Measurements from ENCODE around the gene BTRC. TPM values are rescaled to one million over a fixed set of nuclear protein-coding genes. Genes with fewer than 3 reads are reported as not detected.

BTRC gene
- polyA plus RNA-seq, 2 of the 4 experiments (the other 2 are of a cell fraction): 8.0 to 23.1 TPM

DNA sequence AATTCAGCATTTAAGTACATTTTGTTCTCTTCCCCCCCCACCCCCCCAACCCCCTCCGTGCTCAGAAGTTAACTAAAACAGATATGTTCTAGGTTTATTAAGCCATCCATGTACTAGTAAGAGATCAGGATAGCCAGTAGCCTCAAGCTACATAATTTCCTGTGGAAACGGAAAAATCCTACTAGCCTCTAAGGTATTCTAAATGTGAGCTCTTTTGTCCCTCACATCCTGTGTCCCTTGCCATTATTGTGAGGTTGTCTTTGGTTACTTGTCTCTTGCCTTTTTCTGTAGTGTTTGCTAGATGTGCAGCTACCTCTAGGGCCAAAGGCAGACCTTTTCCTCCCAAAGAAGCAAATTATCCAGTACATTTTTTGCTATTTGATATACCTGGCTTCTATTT lies 92.1 kb downstream of the BTRC start (continued):
- no peak for TF ChIP-seq HMGXB4 (CRISPR knock-in tag; IDR thresholded peaks at IDR 0.05; ENCODE audit: borderline replicate concordance)
- no peak for TF ChIP-seq SMC3 (IDR thresholded peaks at IDR 0.05)
- TF ChIP-seq CHD4 (IDR thresholded peaks at IDR 0.05; ENCODE audit: borderline replicate concordance): no peak
- TF ChIP-seq TFCP2L1 (CRISPR knock-in tag; IDR thresholded peaks at IDR 0.05): no peak
- TF ChIP-seq EHMT2 (IDR thresholded peaks at IDR 0.05; ENCODE audit: low read depth): no peak
- TF ChIP-seq FOSB (CRISPR knock-in tag; IDR thresholded peaks at IDR 0.05): no peak

- no peak overlapping the region for H3K27ac ChIP-seq
- H3K4me3 ChIP-seq: no peak overlapping the region
- H3K4me2 ChIP-seq: no peak overlapping the region
- H3K9me3 ChIP-seq: no peaks in the 10 kb centered on the region
- POLR2A ChIA-PET: no interaction called here
- no peak for ATAC-seq
- WGBS (ENCODE audit: missing lambda C conversion rate): 75% methylated on average over 7 of the region's 7 CpGs
- no peak for FAIRE-seq
- no peak for DNase-seq (ENCODE audit: low read depth in 1 of 2, low spot score in 1 of 2)
- CTCF ChIA-PET: interaction anchor here (1.0 to 9.7 kb wide), 4 partner anchors 17 to 231 kb away, joined by 3 to 135 read pairs (median 4); no protein-coding TSS in a partner anchor
- no peaks in the 10 kb centered on the region for H3K4me1 ChIP-seq
- no peak for TF ChIP-seq POLR2A (IDR thresholded peaks at IDR 0.05; ENCODE audit: low read length)
- no peak for TF ChIP-seq ZSCAN20 (CRISPR knock-in tag; IDR thresholded peaks at IDR 0.05)
- TF ChIP-seq, protein P1, sequence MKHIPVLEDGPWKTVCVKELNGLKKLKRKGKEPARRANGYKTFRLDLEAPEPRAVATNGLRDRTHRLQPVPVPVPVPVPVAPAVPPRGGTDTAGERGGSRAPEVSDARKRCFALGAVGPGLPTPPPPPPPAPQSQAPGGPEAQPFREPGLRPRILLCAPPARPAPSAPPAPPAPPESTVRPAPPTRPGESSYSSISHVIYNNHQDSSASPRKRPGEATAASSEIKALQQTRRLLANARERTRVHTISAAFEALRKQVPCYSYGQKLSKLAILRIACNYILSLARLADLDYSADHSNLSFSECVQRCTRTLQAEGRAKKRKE (CRISPR knock-in tag; IDR thresholded peaks at IDR 0.05; ENCODE audit: low read depth): no peak
- TF ChIP-seq NPAS2 (CRISPR knock-in tag; IDR thresholded peaks at IDR 0.05; ENCODE audit: borderline replicate concordance): no peak
- TF ChIP-seq, protein P2, sequence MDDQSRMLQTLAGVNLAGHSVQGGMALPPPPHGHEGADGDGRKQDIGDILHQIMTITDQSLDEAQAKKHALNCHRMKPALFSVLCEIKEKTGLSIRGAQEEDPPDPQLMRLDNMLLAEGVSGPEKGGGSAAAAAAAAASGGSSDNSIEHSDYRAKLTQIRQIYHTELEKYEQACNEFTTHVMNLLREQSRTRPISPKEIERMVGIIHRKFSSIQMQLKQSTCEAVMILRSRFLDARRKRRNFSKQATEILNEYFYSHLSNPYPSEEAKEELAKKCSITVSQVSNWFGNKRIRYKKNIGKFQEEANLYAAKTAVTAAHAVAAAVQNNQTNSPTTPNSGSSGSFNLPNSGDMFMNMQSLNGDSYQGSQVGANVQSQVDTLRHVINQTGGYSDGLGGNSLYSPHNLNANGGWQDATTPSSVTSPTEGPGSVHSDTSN (IDR thresholded peaks at IDR 0.05): no peak
- TF ChIP-seq CBX8 (IDR thresholded peaks at IDR 0.05): no peak
- no peak for TF ChIP-seq CHD4 (IDR thresholded peaks at IDR 0.05; ENCODE audit: borderline replicate concordance)
- no peak for TF ChIP-seq CHD2 (IDR thresholded peaks at IDR 0.05; ENCODE audit: low read length, partially characterized antibody)
- no peak for TF ChIP-seq TP53 (CRISPR knock-in tag; IDR thresholded peaks at IDR 0.05)
- TF ChIP-seq HES2 (IDR thresholded peaks at IDR 0.05): no peak
- TF ChIP-seq ZFP36 (IDR thresholded peaks at IDR 0.05; ENCODE audit: borderline replicate concordance, partially characterized antibody): no peak
- TF ChIP-seq HOXA7 (CRISPR knock-in tag; IDR thresholded peaks at IDR 0.05): no peak
- no peak for TF ChIP-seq FOSL2 (IDR thresholded peaks at IDR 0.05)
- no peak for TF ChIP-seq FOSL2 (CRISPR knock-in tag; IDR thresholded peaks at IDR 0.05)
- no peak for TF ChIP-seq TFCP2L1 (CRISPR knock-in tag; IDR thresholded peaks at IDR 0.05)
These were observed 93.0 kb downstream of the BTRC start for GRCh38 chr10:101446947-101447346.

DNA sequence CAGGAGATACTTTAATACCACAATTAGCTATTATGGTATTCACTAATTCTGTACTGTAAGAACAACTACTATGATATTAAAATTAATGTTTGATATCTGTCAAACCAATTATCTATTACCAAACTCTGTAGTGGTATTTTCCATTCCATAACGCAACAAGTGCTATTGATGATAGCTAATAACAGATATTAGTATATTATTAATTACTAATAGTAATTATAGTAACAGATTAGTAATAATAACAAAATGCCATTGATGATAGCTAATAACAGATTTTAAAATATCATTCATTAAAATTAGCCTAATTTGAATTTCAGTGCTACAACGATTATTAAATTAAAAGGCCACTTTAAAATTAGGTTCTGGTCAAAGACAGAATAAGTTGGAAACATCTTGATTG lies 93.5 kb downstream of the BTRC start:
- FAIRE-seq (no peak), ATAC-seq (no peak), DNase-seq (ENCODE audit: low read depth in 1 of 2, low spot score in 1 of 2) (no peak)
- H3K9me3 ChIP-seq: no peaks in the 10 kb centered on the region
- no peak overlapping the region for H3K27ac ChIP-seq
- POLR2A ChIA-PET: no interaction called here
- WGBS (ENCODE audit: missing lambda C conversion rate): 88% methylated on average over 2 of the region's 2 CpGs
- no peaks in the 10 kb centered on the region for H3K4me1 ChIP-seq
- H3K4me2 ChIP-seq: no peak overlapping the region
- CTCF ChIA-PET: interaction anchor here (1.0 to 9.7 kb wide), 5 partner anchors 17 to 232 kb away, joined by 3 to 135 read pairs (median 4); no protein-coding TSS in a partner anchor
- TF ChIP-seq ZC3H11A (IDR thresholded peaks at IDR 0.05) (no peak), RCOR1 (IDR thresholded peaks at IDR 0.05; ENCODE audit: low read depth, low read length) (no peak), EHMT2 (IDR thresholded peaks at IDR 0.05; ENCODE audit: low read depth) (no peak), KDM5A (IDR thresholded peaks at IDR 0.05) (no peak)
- TF ChIP-seq, protein P3, sequence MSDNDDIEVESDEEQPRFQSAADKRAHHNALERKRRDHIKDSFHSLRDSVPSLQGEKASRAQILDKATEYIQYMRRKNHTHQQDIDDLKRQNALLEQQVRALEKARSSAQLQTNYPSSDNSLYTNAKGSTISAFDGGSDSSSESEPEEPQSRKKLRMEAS (IDR thresholded peaks at IDR 0.05): no peak
- TF ChIP-seq, protein P2 (IDR thresholded peaks at IDR 0.05): no peak
- no peak overlapping the region for H3K4me3 ChIP-seq

Measured in A549 (cell line).